ENCODE data around the gene PLB1. TPM values are rescaled to one million over a fixed set of nuclear protein-coding genes. Genes with fewer than 3 reads are reported as not detected.

PLB1 gene
- under 1 TPM; 0.35 to 0.39 TPM for total RNA-seq
- 0.16 TPM for polyA plus RNA-seq

- H3K4me3 Mint-ChIP-seq: no peak within 1 kb of the TSS
- no peaks in the 10 kb centered on the region for H3K9me3 Mint-ChIP-seq
- no peaks in the 10 kb centered on the region for H3K9me3 ChIP-seq (ENCODE audit: low read length)
- no peak for DNase-seq
- no peaks in the 10 kb centered on the region for H3K4me1 ChIP-seq (ENCODE audit: insufficient read depth, low read length)
- no peaks in the 10 kb centered on the region for H3K27me3 ChIP-seq (ENCODE audit: insufficient read depth, low read length, poor library complexity, severe bottlenecking)
- peaks cover 0 to 2% of the 10 kb centered on the region in 2 donors for H3K27me3 Mint-ChIP-seq
- ChIA-PET CTCF (no interaction called here), POLR2A (no interaction called here)
- peak within 1 kb of the TSS in 2 of 8 donors; percentile 39 to 58 for H3K27ac Mint-ChIP-seq
- no peak within 1 kb of the TSS for H3K4me3 ChIP-seq (ENCODE audit: low read length)
- H3K27ac ChIP-seq (ENCODE audit: low read depth, low read length): no peak within 1 kb of the TSS
- H3K36me3 Mint-ChIP-seq: peaks cover 0 to 4% (median 2%) of the 10 kb centered on the region in 3 donors
- no peaks in the 10 kb centered on the region for H3K36me3 ChIP-seq (ENCODE audit: insufficient read depth, low read length)
- no peaks in the 10 kb centered on the region for H3K4me1 Mint-ChIP-seq
These were observed at the start of gene PLB1 for GRCh38 chr2:28495551-28496250. Gene PLB1, plus strand, starts transcription at chr2:28496060. Its CDS starts 55 bp downstream, at chr2:28496115.

GRCh38 chr2:28446531-28446930 lies 49.3 kb upstream of the PLB1 start:
- Histone ChIP-seq H3K36me3 (ENCODE audit: insufficient read depth, low read length) (no peaks in the 10 kb centered on the region), H3K9me3 (ENCODE audit: low read length) (no peaks in the 10 kb centered on the region), H3K27me3 (ENCODE audit: insufficient read depth, low read length, poor library complexity, severe bottlenecking) (no peaks in the 10 kb centered on the region), H3K27ac (ENCODE audit: low read depth, low read length) (no peak overlapping the region), H3K4me3 (ENCODE audit: low read length) (no peak overlapping the region), H3K4me1 (ENCODE audit: insufficient read depth, low read length) (no peaks in the 10 kb centered on the region)
- Mint-ChIP-seq H3K27me3 (peaks cover 0 to 2% of the 10 kb centered on the region in 2 donors), H3K36me3 (no peaks in the 10 kb centered on the region), H3K9me3 (no peaks in the 10 kb centered on the region), H3K4me3 (no peak overlapping the region), H3K4me1 (peaks cover 2 to 7% (median 6%) of the 10 kb centered on the region in 3 donors), H3K27ac (no peak overlapping the region)
- ChIA-PET CTCF (interaction anchor here (0.6 to 1.0 kb wide), 2 partner anchors 164 to 693 kb away, joined by 3 read pairs; no protein-coding TSS in a partner anchor), POLR2A (no interaction called here)
- DNase-seq: no peak

- Histone ChIP-seq H3K27me3 (ENCODE audit: insufficient read depth, low read length, poor library complexity, severe bottlenecking) (no peaks in the 10 kb centered on the region), H3K4me1 (ENCODE audit: insufficient read depth, low read length) (no peaks in the 10 kb centered on the region), H3K4me3 (ENCODE audit: low read length) (no peak overlapping the region), H3K27ac (ENCODE audit: low read depth, low read length) (no peak overlapping the region), H3K36me3 (ENCODE audit: insufficient read depth, low read length) (no peaks in the 10 kb centered on the region), H3K9me3 (ENCODE audit: low read length) (no peaks in the 10 kb centered on the region)
- Mint-ChIP-seq H3K9me3 (no peaks in the 10 kb centered on the region), H3K36me3 (no peaks in the 10 kb centered on the region), H3K4me1 (peaks cover 2 to 7% (median 6%) of the 10 kb centered on the region in 3 donors), H3K4me3 (no peak overlapping the region), H3K27ac (peak overlapping the region in 2 of 8 donors; percentile 23 to 58), H3K27me3 (peaks cover 0 to 2% of the 10 kb centered on the region in 2 donors)
- no peak for DNase-seq
- ChIA-PET POLR2A (no interaction called here), CTCF (interaction anchor here (0.6 kb wide), 1 partner anchor 165 kb away, joined by 3 read pairs; no protein-coding TSS in a partner anchor)
These were observed 48.8 kb upstream of the PLB1 start for GRCh38 chr2:28447086-28447485.

- no peaks in the 10 kb centered on the region for H3K9me3 Mint-ChIP-seq
- no peaks in the 10 kb centered on the region for H3K27me3 ChIP-seq (ENCODE audit: insufficient read depth, low read length, poor library complexity, severe bottlenecking)
- no peaks in the 10 kb centered on the region for H3K9me3 ChIP-seq (ENCODE audit: low read length)
- CTCF ChIA-PET: no interaction called here
- peaks cover 0 to 2% of the 10 kb centered on the region in 2 donors for H3K27me3 Mint-ChIP-seq
- DNase-seq: no peak
- H3K4me1 ChIP-seq (ENCODE audit: insufficient read depth, low read length): peaks cover 3% of the 10 kb centered on the region
- H3K36me3 Mint-ChIP-seq: no peaks in the 10 kb centered on the region
- POLR2A ChIA-PET: no interaction called here
- H3K4me3 ChIP-seq (ENCODE audit: low read length): no peak overlapping the region
- no peak overlapping the region for H3K4me3 Mint-ChIP-seq
- peak overlapping the region in 4 of 8 donors; percentile 66 to 89 (median 68) for H3K27ac Mint-ChIP-seq
- H3K4me1 Mint-ChIP-seq: peaks cover 4 to 10% (median 6%) of the 10 kb centered on the region in 3 donors
- H3K27ac ChIP-seq (ENCODE audit: low read depth, low read length): no peak overlapping the region
- H3K36me3 ChIP-seq (ENCODE audit: insufficient read depth, low read length): no peaks in the 10 kb centered on the region
These were observed 47.7 kb upstream of the PLB1 start for GRCh38 chr2:28447943-28448792.

GRCh38 chr2:28448793-28449100 lies 47.1 kb upstream of the PLB1 start:
- H3K27ac Mint-ChIP-seq: peak overlapping the region in 2 of 8 donors; percentile 66 to 70
- ChIA-PET POLR2A (no interaction called here), CTCF (no interaction called here)
- peaks cover 3% of the 10 kb centered on the region for H3K4me1 ChIP-seq (ENCODE audit: insufficient read depth, low read length)
- H3K27me3 Mint-ChIP-seq: peaks cover 0 to 2% of the 10 kb centered on the region in 2 donors
- no peaks in the 10 kb centered on the region for H3K9me3 ChIP-seq (ENCODE audit: low read length)
- H3K36me3 Mint-ChIP-seq: no peaks in the 10 kb centered on the region
- H3K36me3 ChIP-seq (ENCODE audit: insufficient read depth, low read length): no peaks in the 10 kb centered on the region
- H3K4me3 ChIP-seq (ENCODE audit: low read length): no peak overlapping the region
- no peak overlapping the region for H3K27ac ChIP-seq (ENCODE audit: low read depth, low read length)
- H3K9me3 Mint-ChIP-seq: no peaks in the 10 kb centered on the region
- peaks cover 4 to 10% (median 6%) of the 10 kb centered on the region in 3 donors for H3K4me1 Mint-ChIP-seq
- H3K27me3 ChIP-seq (ENCODE audit: insufficient read depth, low read length, poor library complexity, severe bottlenecking): no peaks in the 10 kb centered on the region
- no peak overlapping the region for H3K4me3 Mint-ChIP-seq
- no peak for DNase-seq

- H3K9me3 Mint-ChIP-seq: no peaks in the 10 kb centered on the region
- DNase-seq: no peak
- CTCF ChIA-PET: no interaction called here
- no peaks in the 10 kb centered on the region for H3K9me3 ChIP-seq (ENCODE audit: low read length)
- H3K36me3 Mint-ChIP-seq: no peaks in the 10 kb centered on the region
- POLR2A ChIA-PET: no interaction called here
- H3K36me3 ChIP-seq (ENCODE audit: insufficient read depth, low read length): no peaks in the 10 kb centered on the region
- no peak overlapping the region for H3K4me3 Mint-ChIP-seq
- no peak overlapping the region for H3K27ac Mint-ChIP-seq
- H3K27ac ChIP-seq (ENCODE audit: low read depth, low read length): no peak overlapping the region
- no peaks in the 10 kb centered on the region for H3K27me3 ChIP-seq (ENCODE audit: insufficient read depth, low read length, poor library complexity, severe bottlenecking)
- H3K4me1 ChIP-seq (ENCODE audit: insufficient read depth, low read length): peaks cover 3% of the 10 kb centered on the region
- H3K4me1 Mint-ChIP-seq: peaks cover 4 to 10% (median 6%) of the 10 kb centered on the region in 3 donors
- H3K27me3 Mint-ChIP-seq: peaks cover 0 to 2% of the 10 kb centered on the region in 2 donors
- H3K4me3 ChIP-seq (ENCODE audit: low read length): no peak overlapping the region
These were observed 46.8 kb upstream of the PLB1 start for GRCh38 chr2:28449126-28449487.

GRCh38 chr2:28449488-28450395 lies 46.1 kb upstream of the PLB1 start:
- Mint-ChIP-seq H3K27ac (peak overlapping the region in 5 of 8 donors; percentile 17 to 88 (median 64)), H3K36me3 (no peaks in the 10 kb centered on the region), H3K4me1 (peaks cover 4 to 10% (median 6%) of the 10 kb centered on the region in 3 donors), H3K9me3 (no peaks in the 10 kb centered on the region), H3K27me3 (peaks cover 0 to 2% of the 10 kb centered on the region in 2 donors), H3K4me3 (no peak overlapping the region)
- H3K27me3 ChIP-seq (ENCODE audit: insufficient read depth, low read length, poor library complexity, severe bottlenecking): no peaks in the 10 kb centered on the region
- no peak for DNase-seq
- peaks cover 3% of the 10 kb centered on the region for H3K4me1 ChIP-seq (ENCODE audit: insufficient read depth, low read length)
- H3K27ac ChIP-seq (ENCODE audit: low read depth, low read length): no peak overlapping the region
- no peak overlapping the region for H3K4me3 ChIP-seq (ENCODE audit: low read length)
- H3K9me3 ChIP-seq (ENCODE audit: low read length): no peaks in the 10 kb centered on the region
- POLR2A ChIA-PET: no interaction called here
- CTCF ChIA-PET: no interaction called here
- no peaks in the 10 kb centered on the region for H3K36me3 ChIP-seq (ENCODE audit: insufficient read depth, low read length)
